GM12874 (cell line): ENCODE measurements around the gene NDUFS7.

Source experiments
- TF ChIP-seq, protein P1 (sequence below): IDR thresholded peaks from 2 replicates; pipeline ENCODE4 v1.5.1; 2011; ENCODE audit warnings: low read depth, mild to moderate bottlenecking, control low read depth, low read length, moderate library complexity; ENCODE audit not compliant: insufficient read depth

The NDUFS7 gene

DNA sequence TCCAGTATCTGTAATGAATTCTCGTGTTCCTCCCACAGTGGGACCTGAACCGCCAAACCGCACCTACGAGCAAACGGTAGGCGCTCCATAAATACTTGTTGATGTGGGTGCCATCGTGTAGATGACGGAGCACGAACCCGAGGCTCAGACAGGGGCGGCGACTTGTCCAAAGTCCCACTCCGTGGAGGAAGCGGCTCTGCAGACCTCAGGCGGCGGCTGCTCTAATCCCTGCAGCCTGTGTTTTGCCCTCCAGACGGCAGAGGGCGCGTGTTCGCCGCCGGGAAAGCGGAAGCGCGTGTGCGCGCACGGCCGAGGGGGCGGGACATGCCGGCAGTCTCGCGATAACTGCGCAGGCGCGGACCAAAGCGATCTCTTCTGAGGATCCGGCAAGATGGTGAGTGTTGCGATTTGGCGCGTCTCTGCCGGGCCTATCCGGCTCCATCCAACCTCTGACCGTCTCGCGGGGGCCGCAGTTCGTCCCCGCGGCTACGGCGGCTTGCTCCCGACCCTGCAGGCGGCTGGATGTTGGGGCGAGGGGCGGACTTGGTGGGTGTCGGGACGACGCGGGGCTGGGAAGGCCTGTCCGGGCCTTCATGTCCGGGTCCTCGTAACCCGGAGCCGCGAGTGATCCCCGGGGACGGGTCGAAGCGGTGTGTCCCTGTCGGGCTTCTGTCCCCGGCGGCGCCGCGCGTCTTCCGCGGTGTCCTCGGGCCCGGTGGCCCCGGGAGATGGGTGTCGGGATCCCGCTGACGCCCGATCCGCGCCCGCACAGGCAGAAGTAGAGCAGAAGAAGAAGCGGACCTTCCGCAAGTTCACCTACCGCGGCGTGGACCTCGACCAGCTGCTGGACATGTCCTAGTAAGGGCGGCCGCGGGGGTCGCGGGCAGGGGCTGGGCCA lies 54.6 kb downstream of the NDUFS7 start, which contains the start of gene RPS15:
Gene RPS15 (plus strand): TSS at position 362 of the 898 bp plus-strand sequence. CDS start 30 bp downstream, at position 392.
- TF ChIP-seq, protein P1, sequence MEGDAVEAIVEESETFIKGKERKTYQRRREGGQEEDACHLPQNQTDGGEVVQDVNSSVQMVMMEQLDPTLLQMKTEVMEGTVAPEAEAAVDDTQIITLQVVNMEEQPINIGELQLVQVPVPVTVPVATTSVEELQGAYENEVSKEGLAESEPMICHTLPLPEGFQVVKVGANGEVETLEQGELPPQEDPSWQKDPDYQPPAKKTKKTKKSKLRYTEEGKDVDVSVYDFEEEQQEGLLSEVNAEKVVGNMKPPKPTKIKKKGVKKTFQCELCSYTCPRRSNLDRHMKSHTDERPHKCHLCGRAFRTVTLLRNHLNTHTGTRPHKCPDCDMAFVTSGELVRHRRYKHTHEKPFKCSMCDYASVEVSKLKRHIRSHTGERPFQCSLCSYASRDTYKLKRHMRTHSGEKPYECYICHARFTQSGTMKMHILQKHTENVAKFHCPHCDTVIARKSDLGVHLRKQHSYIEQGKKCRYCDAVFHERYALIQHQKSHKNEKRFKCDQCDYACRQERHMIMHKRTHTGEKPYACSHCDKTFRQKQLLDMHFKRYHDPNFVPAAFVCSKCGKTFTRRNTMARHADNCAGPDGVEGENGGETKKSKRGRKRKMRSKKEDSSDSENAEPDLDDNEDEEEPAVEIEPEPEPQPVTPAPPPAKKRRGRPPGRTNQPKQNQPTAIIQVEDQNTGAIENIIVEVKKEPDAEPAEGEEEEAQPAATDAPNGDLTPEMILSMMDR, result peak; percentile 97

DNA sequence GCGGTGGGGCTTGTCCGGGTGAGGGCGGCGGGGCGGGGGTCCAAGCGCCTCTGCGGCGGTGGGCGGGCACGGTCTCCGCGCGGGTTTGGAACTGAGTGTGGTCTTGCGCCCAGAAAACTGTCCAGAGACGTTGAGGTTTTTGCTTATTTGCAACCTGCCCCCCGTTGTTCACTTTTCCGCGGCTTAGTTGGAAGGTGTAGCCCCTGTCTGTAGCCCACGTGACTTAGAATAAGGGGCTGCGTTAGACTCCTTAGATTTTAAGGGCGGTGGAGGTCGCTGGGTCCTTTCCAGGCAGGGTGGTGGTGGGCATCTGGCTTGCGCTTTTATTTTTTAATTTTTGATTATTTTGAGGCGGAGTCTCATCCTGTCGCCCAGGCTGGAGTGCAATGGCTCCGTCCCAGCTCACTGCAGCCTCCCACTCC lies 55.2 kb downstream of the NDUFS7 start:
- TF ChIP-seq, protein P1, result no peak

DNA sequence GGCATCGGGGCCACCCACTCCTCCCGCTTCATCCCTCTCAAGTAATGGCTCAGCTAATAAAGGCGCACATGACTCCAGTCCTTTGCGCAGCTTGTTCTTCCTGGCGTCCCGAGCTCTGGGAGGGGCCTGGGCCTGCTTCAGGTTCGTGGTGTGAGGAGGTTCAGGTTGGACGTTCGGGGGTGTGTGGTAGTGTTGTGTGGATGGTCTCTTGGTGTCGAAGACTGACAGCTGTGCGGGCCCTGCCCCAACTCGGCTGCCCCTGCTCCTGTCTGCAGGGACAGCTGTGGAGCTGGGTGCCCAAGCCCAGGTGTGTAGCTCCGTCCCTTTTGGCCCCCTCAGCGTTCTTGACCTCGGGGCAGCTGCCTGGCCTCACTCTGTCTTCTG lies 56.7 kb downstream of the NDUFS7 start:
- TF ChIP-seq, protein P1, result no peak

DNA sequence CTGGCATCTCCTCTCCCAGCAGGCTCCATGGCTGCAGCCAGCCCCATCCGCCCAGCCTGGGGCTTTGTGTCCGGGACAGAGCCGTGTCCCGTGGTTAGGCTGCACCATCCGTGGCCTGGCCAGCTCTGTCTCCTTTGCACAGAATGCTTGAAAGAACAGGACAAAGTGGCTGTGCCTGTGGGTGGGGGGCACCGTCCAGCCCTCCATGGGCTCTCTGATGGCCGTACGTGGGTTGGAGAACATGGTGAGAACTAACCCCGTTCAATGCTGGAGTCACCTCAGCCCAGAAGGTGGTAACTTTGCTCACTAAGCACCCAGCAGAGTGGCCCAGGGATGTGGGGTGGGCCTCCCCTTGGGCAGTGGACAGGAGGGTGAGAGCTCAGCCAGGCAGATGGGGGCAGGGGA lies 57.3 kb downstream of the NDUFS7 start:
- TF ChIP-seq, protein P1, result no peak

DNA sequence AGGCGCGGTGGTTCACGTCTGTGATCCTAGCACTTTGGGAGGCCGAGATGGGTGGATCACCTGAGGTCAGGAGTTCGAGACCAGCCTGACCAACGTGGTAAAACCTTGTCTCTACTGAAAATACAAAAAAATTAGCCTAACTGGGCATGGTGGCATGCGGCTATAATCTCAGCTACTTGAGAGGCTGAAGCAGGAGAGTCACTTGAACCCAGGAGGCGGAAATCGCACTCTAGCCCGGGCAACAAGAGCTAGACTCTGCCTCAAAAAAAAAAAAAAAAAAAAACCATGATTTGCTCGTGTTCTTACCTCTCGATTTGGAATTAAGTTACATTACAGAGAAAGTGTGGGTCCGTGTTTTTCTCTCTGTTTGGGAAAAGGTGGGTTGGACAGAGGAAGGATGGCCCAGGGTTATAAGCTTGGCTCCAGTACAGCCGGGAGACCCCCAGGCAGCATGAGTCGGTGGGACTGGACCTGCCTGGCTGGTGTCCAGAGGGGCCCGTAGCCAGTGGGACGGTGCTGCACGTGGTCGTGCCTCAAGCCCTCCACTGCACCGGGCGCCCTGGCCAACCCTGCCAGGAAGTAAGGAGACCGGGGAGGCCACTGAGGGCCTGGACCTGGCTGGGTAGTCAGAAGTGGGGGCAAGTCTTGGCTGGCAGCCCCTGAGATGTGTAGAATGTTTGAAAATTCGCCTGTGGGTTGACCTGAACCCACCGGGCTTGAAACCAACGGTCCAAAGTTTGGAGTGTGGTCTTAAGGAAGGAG lies 58.2 kb downstream of the NDUFS7 start:
- TF ChIP-seq, protein P1, result no peak
